COR-L47 (cell line): ENCODE results near the gene QSER1.

ENCODE experiments used
- DNase-seq: peaks from one replicate; lab custom pipeline; 2025; lab: John Stamatoyannopoulos, UW

Gene QSER1

DNA sequence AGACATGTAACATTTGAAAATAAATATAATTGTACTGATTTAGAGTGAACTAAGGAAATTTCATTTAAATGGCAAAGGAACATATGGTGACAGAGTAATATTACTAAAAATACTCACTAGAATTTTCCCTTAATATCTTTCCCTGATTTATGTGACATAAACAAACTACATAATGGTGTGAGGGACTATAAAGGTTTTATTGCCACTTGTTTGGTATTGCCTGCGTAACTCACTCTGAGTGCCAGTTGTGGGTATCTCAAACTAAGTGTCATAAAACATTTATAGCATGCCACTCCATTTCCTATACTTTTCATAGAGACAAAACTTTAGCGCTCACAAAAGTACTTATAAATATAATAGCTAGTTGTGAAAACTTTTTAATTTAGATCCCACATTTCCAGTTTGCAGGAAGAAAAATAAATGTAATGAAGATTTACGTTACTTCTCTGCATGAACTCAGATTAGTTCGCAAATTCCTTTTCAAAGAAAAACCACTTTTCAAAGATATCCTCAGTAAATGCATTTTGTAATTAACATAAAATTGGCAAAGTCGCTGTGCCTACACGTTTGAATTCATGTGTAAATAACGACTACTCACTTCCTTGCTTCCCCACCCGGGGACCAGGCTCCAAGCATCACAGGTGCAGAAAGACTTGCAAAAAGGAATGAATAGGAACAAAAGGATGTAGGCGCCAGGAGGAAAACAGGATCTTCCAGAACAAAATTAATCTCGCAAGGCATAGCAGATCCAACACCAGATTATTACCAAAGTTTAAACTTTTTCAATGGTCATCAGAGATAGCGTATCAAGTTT, 1.6 kb upstream of the QSER1 start:
- DNase-seq: peak; percentile 40

DNA sequence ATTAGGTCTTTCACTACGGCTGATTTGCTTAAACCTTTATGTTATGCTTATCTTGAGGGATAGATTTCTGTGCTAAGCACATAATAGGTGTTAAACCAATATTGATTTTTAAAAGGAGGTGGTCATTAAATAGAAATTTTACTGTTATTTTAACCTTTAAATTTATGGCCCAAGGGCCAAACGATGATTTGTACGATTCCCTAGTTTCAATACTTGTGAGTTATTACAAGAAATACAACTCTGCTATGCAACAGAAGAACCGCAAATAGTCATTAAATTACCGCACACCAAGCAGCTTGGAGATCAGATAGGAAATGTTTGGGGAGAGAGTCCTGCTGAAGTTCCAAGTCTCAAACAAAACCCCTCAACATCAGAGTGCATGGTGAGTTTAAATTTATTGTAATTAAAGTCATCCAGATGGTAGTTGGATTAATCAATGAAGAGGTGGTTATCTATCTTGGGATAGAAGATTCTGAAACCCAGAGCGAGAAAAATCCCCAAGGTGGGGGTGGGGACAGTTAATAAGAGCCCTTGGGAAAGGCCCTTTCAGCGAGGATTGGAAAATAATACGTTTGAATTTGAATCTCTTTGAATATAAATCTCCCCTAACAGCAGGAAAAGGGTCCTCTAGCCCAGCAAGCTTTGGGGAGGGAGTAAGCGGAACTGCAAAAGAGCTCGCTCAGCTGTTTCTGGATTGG, 805 bp upstream of the QSER1 start:
- peak; percentile 13 for DNase-seq

DNA sequence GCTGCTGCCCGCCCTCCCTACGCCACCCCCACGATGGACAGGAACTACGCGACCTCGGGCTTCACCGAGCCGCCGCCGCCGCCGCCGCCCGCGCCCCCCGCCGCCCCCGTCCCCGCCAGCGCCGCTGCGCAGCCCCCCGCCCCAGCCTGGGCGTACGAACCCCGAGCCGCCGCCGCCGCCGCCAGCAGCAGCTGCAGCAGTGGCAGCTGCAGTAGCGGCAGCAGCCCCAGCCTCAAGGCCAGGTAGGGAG, 407 bp downstream of the QSER1 start:
- no peak for DNase-seq

DNA sequence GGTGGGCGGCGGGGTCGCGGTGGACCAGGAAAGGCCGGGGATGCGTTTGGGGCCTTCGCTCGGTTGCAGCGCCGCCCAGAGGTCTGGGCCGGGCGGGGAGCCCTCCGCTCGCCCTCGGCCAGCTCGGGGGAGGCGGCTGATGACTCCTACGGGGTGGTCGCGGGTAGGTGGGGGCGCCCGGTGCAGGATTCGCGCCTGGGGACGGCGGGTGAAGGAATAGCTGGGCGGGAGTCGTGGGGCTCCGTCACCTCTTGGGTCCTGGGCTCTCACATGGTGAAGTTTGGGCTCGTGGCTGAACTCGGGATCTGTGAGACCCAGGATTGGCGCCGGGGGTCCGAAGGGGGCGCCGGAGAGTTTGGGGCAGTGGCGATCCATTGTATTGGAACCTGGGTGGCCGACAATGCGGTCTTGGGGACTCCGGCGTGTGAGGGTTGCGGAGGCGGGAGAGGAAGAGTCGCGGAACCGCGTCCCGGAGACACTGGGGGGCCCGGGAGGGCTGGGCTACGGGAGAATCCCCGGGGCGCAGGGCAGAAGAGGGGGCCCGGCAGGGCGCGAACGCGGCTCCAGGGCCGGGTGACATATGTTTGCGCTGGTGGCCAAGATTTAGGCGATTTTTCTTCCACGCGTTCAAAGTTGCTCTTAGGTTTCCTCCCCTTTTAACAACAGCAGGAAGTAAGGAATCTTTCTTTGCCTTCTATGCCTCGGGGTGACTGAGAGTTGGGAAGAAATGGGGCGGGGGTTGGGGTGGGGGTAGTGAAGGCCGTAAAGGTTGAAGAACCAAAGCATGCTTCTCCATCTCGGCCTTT, 935 bp downstream of the QSER1 start:
- peak; percentile 45 for DNase-seq

DNA sequence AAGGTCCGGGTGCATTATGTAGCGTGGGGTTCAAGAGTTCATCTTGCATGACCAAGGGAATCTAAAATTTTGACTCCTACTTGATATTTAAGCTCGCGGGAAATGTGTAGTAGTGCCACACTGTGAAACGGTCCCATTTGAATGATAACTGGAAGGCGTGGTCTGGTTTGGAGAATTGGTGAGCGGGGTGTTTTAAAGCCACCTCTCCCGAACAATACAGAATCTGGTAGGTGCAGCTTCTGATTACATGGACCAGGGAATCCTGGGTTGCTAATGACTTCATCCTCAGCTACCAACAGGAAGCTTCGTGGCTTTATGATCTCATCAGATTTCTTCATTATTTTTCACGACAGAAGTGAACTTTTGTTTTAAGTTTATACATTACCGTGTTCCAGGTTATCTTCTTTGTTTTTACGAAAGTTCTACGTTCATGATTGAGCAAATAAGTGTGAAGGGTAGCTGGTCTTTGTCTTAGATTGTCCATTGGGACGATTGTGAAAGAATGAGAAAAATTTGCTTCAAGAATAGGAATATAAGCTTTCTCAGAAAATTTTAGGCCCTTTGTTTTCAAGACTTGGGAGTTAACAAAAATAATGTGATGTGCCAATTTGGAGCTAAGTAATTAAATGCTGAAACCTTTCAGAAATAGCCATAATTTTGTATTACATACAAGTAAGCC, 1.7 kb downstream of the QSER1 start:
- DNase-seq: peak; percentile 81

DNA sequence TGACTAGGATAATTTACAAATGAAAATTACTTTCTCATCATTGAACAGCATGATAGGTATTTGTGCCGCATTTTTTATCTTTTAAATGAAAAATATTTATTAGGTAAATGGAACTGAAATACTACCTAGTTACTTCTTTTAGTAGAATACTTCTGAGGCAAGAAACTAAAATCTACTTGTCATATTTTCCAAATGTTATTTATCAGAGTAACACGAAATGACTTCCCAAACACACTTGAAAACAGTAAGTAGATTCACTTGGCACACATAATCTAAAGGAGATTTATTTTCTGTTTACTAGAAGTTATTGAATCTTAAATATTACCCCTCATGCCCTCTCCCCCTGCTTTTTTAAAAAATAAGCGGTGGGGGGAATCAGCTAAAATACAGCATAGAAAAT, 2.3 kb downstream of the QSER1 start:
- no peak for DNase-seq

DNA sequence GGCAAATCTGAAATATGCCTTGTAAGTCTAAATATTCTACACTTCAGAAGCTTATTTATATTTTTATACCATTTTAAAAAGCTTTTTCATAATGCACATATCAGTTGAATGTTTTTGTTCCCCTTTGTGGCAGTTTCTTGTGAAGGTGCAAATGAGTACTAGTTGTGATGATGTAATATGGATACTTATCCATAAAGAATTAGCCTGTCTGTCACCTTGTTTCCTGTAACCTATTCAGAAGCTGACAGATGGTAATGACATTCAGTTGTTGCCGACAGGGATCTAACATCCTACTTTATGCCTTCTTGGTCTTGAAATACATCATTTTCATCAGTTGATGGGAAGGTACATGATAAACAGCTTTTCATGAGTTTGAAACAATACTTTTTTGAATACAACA, 2.9 kb downstream of the QSER1 start:
- no peak for DNase-seq

DNA sequence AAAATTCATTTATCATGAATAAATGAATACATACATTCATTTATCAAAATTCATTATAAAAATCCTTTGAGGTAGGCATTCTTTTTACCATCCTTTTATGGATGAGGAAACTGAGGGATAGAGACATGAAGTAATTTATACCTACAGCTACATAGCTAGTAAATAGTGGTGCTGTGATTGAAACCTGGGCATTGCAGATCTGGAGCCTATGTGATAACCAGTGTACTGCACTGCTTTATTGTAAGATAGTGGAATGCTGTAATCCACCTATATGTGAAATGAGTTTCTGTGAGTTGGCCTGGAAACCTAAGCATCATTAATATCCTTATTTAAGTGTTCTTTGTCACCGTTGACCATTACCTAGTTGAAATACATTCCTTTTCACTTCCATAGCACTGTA, 4.5 kb downstream of the QSER1 start:
- DNase-seq: no peak

DNA sequence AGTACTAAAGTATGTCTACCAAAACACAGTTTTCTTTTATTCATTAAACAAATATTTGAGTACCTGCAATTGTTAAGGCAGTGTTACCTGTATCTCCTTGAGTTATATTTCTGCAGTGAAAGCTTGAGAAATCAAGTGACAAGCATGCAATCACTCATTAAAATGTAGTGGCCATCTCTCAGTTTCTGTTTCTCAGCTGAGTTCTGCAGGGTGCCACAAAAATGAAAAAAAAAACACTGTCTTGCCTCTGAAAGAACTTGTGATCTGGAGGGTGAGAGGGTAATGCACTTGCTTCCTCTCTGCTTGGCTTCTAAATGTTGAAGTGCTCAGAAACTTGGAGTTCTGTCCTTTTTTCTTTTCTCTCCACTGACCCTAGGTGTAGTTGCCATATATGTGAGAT, 6.8 kb downstream of the QSER1 start:
- no peak for DNase-seq

DNA sequence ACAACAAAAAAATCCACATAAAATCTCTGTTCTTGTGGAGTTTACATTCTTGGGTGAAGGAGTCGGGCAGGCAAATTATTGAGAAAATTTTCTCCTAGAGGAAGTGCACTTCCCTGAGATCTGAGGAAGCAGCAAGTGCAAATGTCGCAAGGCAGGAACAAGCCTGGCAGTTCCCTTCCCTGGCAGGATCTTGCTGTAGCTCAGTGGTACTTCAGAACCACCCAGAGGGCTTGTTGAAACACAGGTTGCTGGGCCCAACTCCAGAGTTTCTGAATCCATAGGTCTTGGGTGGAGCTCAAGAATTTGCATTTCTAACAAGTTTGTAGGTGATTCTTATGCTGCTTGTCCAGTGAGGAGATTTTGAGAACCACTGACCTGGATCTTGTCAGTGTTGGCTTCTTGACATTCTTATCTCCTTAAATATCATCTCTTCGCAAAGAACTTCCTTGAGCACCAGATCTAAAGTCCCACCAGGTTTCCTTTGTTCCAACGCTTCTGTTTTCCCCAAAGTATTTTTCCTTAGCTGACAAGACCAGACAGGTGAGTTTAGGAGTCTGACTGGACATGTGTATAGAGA, 9.6 kb downstream of the QSER1 start:
- no peak for DNase-seq

DNA sequence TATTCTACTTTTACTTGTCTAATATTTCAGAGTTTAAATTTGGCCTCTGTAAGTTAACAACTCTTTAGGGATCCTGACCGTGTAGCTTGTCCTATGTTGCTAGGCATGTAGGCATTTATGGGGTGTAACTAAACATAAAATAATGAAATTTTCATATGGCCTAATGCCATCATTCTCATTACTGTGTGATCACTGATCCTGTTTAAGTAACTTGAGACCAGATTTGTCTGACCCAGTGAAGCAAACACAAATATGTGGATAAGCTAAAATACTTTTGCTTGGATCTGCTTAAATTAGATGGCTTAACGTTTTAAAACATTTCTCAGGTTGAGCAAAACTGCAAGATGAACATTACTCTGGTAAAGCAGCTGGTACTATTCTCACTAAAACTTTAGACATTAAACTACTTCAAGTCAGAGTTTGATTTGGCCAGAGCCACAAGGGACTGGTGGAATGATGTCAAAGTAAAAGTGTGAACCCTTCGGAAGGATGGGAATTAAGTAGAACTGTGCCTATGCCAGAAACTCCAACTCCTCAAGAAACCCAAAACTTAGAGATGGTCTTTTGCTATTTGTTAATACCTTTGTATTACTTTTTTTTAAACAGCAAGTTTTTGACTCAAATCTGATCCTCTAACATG, 12.5 kb downstream of the QSER1 start:
- no peak for DNase-seq

DNA sequence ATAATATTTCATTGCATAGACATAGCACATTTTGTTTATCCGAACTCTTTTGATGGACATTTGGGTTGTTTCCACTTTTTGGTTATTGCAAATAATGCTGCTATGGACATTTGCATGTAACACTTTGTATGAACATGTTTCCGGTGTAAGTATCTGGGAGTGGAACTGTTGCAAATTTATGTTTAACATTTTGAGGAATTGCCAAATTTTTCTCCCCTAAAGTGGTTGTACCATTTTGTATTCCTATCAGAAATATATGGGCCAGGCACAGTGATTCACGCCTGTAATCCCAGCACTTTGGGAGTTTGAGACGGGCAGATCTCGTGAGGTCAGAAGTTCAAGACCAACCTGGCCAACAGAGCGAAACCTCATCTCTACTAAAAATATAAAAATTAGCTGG, 16.0 kb downstream of the QSER1 start:
- DNase-seq: no peak

DNA sequence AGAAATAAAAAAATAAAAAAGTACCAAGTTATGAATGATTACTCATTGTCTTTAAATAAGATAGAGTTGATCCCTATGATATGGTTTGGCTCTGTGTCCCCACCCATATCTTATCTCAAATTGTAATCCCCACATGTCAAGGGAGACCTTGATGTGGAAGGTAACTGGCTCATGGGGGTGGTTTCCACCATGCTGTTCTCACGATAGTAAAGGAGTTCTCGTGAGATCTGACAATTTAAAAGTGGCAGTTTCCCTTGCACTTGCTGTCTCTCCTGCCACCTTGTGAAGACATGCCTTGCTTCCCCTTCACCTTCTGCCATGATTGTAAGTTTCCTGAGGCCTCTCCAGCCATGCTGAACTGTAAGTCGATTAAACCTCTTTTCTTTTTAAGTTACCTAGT, 18.8 kb downstream of the QSER1 start:
- no peak for DNase-seq

DNA sequence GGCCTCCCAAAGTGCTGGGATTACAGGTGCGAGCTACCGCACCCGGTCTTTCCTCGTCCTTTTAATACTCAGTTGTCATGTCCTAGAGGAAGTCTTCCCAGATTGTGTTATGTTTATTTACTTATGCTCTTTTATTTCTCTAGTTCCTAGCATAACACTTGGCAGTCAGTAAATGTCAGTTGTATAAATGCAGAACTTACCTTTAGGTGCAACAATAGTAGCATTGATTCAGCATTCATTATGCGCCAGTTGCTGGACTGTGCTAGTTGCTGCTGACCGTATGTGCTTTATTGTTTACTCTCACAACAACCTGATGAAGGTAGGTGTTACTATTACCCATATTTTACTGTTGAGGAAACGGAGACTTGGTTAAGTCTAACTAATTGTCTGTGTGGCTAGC, 20.8 kb downstream of the QSER1 start:
- no peak for DNase-seq

DNA sequence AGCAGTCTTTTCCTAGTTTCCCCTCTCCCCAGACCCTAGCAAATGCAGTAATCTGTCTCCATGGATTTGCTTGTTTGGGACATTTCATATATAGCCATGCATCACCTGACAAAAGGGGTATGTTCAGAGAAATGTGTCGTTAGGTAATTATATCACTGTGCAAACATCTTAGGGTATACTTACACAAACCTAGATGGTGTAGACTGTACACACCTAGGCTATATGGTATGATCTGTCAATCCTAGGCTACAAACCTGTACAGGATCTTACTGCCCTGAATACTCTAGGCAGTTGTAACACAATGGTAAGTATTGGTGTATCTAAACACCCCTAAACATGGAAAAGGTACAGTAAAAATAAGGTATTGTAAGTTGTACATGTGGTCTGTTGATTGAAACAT, 23.8 kb downstream of the QSER1 start:
- no peak for DNase-seq

DNA sequence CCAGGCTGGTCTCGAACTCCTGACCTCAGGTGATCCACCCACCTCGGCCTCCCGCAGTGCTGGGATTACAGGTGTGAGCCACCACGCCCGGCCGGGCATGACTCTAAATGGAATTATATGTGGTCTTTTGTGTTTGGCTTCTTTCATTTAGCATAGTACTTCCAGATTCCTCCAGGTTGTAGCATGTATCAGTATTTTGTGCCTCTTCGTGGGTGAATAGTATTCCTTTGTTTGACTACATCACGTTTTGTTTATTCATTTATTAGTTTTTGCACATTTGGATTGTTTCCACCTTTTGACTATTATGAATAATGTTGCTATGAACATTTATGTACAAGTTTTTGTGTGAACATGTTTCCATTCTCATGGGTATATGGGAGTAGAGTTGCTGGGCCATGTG, 24.4 kb downstream of the QSER1 start:
- DNase-seq: no peak

DNA sequence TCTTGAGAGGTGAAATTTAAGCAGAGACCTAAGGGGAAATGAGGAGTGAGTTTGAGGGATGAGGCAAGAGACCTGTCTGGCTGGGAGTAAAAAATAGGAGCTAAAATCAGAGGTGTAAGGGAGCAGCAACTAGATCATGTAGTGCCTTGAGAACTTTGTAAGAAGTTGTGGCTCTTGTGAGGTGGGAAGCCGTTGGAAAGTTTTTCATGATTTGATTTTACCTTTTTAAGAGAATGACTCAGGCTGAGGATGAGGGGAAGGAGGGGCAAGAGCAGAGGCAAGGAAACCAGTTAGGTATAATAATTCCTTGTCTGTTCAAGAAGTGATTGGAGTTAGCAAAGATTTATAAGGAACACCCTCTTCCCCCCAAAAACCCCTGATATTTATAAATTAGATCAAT, 25.8 kb downstream of the QSER1 start:
- no peak for DNase-seq

DNA sequence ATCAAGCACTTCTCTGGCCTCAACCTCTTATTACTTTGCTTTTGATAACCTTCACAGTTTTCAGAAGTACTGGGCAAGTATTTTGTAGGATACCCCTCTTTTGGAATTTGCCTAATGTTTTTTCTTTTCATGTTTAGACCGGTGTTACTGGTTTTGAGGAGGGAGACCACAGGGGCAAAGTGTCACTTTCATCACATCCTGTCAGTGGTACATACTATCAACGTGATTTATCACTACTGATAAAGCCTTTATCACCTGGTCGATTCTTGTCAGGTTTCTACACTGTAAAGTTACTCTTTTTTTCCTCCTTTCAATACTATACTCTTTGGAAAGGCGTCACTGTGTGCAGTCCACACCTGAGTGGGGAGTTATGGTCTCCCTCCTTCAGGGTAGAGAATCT, 26.7 kb downstream of the QSER1 start:
- no peak for DNase-seq

DNA sequence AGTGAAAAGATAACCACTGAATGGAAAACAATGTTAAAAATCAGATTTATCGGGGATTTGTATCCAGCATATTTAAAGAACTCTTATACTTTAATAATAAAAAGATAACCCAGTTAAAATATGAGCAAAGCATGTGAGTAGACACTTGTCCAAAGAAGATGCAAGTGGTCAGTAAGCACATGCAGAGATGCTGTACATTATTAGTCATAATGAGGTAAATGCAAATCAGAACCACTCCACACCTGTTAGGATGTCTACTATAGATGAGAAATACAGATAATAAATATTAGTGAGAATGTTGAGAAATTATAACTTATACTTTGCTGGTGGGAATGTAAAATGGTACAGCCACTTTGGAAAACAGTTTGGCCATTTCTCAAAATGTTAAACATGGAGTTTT, 28.0 kb downstream of the QSER1 start:
- no peak for DNase-seq

DNA sequence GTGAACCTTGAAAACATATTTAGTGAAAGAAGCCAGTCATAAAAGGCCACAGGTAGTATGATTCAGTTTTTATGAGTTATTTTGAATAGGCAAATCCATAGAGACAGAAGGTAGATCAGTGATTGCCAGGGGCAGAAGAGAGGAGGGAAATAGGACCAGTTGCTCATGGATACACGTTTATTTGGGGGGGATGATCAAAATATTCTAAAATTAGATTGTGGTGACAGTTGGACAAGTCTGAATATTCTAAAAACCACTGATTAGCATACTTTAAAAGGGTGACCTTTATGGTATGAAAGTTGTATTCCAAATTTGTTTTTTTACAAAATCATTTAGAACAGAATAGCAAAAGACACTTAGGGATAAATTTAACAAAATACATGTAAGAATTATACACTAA, 28.6 kb downstream of the QSER1 start:
- no peak for DNase-seq

DNA sequence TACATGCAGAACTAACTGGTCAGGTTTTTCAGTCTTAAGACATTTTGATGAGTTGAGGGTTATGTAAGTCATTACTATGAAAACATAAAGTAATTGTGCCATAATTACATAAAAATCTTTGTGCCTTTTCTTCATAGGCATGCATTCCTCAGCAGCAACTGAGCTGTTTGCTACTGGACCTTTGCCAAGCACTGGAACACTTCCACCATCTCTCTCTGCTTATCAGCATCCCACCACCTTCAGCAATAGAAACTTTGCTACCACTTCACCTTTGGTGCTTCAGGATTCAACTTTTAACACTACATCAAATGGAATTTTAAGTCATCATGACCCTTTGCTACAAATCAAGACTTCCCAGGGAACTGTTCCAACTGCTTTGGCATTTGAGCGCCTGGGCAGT, 39.0 kb downstream of the QSER1 start:
- DNase-seq: no peak

DNA sequence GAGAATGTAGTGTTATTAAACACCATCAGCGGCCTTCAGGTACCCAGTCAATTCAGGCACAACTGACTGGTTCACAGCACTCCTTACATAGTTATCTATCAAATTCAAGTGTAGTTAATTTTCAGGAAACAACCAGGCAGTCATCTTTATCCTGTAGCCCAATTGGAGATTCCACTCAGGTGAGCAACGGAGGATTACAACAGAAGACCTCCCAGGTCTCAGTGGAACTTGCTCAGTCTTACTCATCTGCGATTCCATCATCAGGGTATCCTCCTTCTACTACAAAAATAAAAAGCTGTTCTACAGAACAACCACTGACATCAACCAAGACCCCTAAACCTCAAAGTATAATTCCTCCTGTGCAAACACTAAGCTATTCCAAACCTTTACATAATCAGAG, 39.6 kb downstream of the QSER1 start:
- DNase-seq: no peak
